Measurements from ENCODE around the gene SCAMP5. TPM values are rescaled to one million over a fixed set of nuclear protein-coding genes. Genes with fewer than 3 reads are reported as not detected.
A peak's percentile ranks its signal among the peaks of the same experiment; 100 is the strongest.

The SCAMP5 gene
- total and polyA plus RNA-seq, 2 of the 13 experiments (the other 11 are each of a cell fraction or from before 2014, with no cell fraction given): 34.3 to 49.0 TPM

DNA sequence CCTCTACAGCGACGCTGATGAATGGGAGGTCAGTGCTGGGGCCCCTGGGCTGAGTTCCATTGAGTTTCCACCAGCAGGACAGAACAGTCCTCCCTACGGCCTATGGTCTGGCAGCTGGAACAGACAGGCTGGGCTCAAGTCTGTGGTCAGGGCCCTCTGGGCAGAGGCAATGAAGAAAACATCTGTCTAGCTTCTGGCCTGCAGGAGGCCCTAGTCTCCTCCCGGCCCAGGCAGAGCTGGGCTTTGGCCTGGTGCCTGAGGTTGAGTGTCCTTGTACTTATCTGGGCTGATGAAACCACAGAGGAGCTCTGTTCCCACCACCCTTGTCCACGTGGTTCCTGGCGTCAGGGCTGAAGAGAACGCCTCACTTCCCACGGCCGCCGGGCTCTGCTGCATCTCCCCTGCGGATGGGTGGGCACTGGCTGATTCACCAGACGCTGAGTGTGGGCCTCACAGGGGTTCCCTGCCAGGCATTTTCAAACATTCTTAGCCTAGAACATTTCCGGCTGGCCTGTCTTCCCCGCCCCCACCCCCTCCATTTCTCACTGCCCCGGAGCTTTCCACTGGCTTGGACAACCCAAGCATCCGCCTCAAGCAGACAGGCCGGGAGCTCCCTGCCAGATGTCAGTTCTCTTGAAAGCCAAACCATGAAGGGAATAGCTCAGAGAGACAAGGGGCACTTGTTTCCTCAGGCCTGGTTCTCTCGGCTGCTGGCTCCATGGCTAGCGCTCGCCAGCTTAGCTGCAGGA, 48.3 kb downstream of the SCAMP5 start (continued):
- TF ChIP-seq CBX2 (IDR thresholded peaks at IDR 0.05; ENCODE audit: low read depth, low read length) (no peak), CBX2 (CRISPR knock-in tag; IDR thresholded peaks at IDR 0.05; ENCODE audit: low read depth) (no peak), RFX3 (CRISPR knock-in tag; IDR thresholded peaks at IDR 0.05) (no peak), MED1 (CRISPR knock-in tag; IDR thresholded peaks at IDR 0.05) (peak; percentile 92), HNRNPK (IDR thresholded peaks at IDR 0.05; ENCODE audit: low read depth, low read length, poor library complexity, severe bottlenecking) (no peak), ZNF503 (CRISPR knock-in tag; IDR thresholded peaks at IDR 0.05) (no peak; the same call in none of the 2 replicates), ZFP62 (CRISPR knock-in tag; IDR thresholded peaks at IDR 0.05) (no peak), ISL2 (CRISPR knock-in tag; IDR thresholded peaks at IDR 0.05) (peak; percentile 47; the same call in 1 of the 2 replicates), HES4 (CRISPR knock-in tag; IDR thresholded peaks at IDR 0.05; ENCODE audit: borderline replicate concordance) (0 out of 2 replicates have a peak, but pooled peaks have one; percentile 48), BRF2 (CRISPR knock-in tag; IDR thresholded peaks at IDR 0.05) (no peak), ZNF761 (CRISPR knock-in tag; conservative IDR thresholded peaks at IDR 0.05) (peak; percentile 88), SP4 (CRISPR knock-in tag; IDR thresholded peaks at IDR 0.05) (no peak), ZNF10 (CRISPR knock-in tag; IDR thresholded peaks at IDR 0.05; ENCODE audit: borderline replicate concordance, low read depth) (no peak), MBNL3 (CRISPR knock-in tag; conservative IDR thresholded peaks at IDR 0.05) (no peak), MAF1 (CRISPR knock-in tag; IDR thresholded peaks at IDR 0.05; ENCODE audit: borderline replicate concordance) (no peak), ZNF34 (CRISPR knock-in tag; IDR thresholded peaks at IDR 0.05; ENCODE audit: borderline replicate concordance) (0 out of 2 replicates have a peak, but pooled peaks have one; percentile 37), ZNF230 (CRISPR knock-in tag; IDR thresholded peaks at IDR 0.05) (no peak), DPF2 (CRISPR knock-in tag; IDR thresholded peaks at IDR 0.05; ENCODE audit: borderline replicate concordance, low read depth) (no peak), ARNTL (CRISPR knock-in tag; IDR thresholded peaks at IDR 0.05) (peak; percentile 61; the same call in 1 of the 2 replicates), RFX1 (IDR thresholded peaks at IDR 0.05) (no peak), GZF1 (CRISPR knock-in tag; IDR thresholded peaks at IDR 0.05) (peak; percentile 33; the same call in 1 of the 2 replicates), ZNF530 (CRISPR knock-in tag; IDR thresholded peaks at IDR 0.05; ENCODE audit: low read depth) (no peak), RFXAP (CRISPR knock-in tag; IDR thresholded peaks at IDR 0.05; ENCODE audit: borderline replicate concordance) (peak; percentile 41; the same call in 1 of the 2 replicates)
- TF ChIP-seq, protein P1, sequence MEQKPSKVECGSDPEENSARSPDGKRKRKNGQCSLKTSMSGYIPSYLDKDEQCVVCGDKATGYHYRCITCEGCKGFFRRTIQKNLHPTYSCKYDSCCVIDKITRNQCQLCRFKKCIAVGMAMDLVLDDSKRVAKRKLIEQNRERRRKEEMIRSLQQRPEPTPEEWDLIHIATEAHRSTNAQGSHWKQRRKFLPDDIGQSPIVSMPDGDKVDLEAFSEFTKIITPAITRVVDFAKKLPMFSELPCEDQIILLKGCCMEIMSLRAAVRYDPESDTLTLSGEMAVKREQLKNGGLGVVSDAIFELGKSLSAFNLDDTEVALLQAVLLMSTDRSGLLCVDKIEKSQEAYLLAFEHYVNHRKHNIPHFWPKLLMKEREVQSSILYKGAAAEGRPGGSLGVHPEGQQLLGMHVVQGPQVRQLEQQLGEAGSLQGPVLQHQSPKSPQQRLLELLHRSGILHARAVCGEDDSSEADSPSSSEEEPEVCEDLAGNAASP (CRISPR knock-in tag; IDR thresholded peaks at IDR 0.05; ENCODE audit: borderline replicate concordance): peak; percentile 81
- TF ChIP-seq, protein P2, sequence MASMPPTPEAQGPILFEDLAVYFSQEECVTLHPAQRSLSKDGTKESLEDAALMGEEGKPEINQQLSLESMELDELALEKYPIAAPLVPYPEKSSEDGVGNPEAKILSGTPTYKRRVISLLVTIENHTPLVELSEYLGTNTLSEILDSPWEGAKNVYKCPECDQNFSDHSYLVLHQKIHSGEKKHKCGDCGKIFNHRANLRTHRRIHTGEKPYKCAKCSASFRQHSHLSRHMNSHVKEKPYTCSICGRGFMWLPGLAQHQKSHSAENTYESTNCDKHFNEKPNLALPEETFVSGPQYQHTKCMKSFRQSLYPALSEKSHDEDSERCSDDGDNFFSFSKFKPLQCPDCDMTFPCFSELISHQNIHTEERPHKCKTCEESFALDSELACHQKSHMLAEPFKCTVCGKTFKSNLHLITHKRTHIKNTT (CRISPR knock-in tag; IDR thresholded peaks at IDR 0.05): no peak

All from HepG2 (cell line).